ENCODE measurements around the gene NOXA1.

DNA sequence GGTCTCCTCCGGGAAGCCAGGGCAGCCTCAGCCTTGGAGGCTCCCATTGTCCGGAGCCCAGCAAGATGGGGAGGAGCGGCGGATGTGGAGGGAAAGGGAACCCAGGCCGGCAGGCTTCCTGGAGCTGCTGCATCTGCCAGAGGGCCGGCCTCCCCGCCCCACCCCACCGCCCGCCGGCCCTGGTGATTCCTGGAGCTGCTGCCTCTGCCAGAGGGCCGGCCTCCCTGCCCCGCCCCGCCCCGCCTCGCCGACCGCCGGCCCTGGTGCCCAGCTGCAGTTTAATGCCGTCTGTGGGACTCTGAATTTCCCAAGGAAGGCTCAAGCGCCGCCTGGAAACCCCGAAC is 31.8 kb upstream of the NOXA1 start:
- TF ChIP-seq, protein P1, sequence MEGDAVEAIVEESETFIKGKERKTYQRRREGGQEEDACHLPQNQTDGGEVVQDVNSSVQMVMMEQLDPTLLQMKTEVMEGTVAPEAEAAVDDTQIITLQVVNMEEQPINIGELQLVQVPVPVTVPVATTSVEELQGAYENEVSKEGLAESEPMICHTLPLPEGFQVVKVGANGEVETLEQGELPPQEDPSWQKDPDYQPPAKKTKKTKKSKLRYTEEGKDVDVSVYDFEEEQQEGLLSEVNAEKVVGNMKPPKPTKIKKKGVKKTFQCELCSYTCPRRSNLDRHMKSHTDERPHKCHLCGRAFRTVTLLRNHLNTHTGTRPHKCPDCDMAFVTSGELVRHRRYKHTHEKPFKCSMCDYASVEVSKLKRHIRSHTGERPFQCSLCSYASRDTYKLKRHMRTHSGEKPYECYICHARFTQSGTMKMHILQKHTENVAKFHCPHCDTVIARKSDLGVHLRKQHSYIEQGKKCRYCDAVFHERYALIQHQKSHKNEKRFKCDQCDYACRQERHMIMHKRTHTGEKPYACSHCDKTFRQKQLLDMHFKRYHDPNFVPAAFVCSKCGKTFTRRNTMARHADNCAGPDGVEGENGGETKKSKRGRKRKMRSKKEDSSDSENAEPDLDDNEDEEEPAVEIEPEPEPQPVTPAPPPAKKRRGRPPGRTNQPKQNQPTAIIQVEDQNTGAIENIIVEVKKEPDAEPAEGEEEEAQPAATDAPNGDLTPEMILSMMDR (IDR thresholded peaks at IDR 0.05) = no peak
- TF ChIP-seq POLR2A (IDR thresholded peaks at IDR 0.05) = no peak

Measured in testis (tissue), 2 donors.